Nephron progenitor cell (in vitro differentiated cells): ENCODE results near the gene HS6ST3.

ENCODE experiments used
- DNase-seq: peaks from one replicate; pipeline ENCODE4 v3.0.0; 2021
- H3K27ac Mint-ChIP-seq: 2 replicates; pipeline ENCODE4 v1.8.0; 2021; ENCODE audit warnings: mild to moderate bottlenecking, moderate library complexity, mixed read lengths
- H3K27me3 Mint-ChIP-seq: 2 replicates; pipeline ENCODE4 v1.8.0; 2021; ENCODE audit warnings: mild to moderate bottlenecking, low read depth, mixed read lengths; ENCODE audit not compliant: poor library complexity
- H3K36me3 Mint-ChIP-seq: 2 replicates; pipeline ENCODE4 v1.8.0; 2021; ENCODE audit warnings: low read depth, mixed read lengths
- H3K4me1 Mint-ChIP-seq: 2 replicates; pipeline ENCODE4 v1.8.0; 2021; ENCODE audit warnings: mixed read lengths
- H3K4me3 Mint-ChIP-seq: 2 replicates; pipeline ENCODE4 v1.8.0; 2021; ENCODE audit warnings: mild to moderate bottlenecking, moderate library complexity, mixed read lengths
- H3K9me3 Mint-ChIP-seq: 2 replicates; pipeline ENCODE4 v1.8.0; 2021; ENCODE audit warnings: mild to moderate bottlenecking, moderate library complexity, mixed read lengths
- TF ChIP-seq, protein P1 (sequence below): fragments of 200-600 bp; sonication (generic); IDR thresholded peaks from 2 replicates; pipeline ENCODE4 v1.5.0; 2021; ENCODE audit warnings: antibody characterized with exemption

Gene HS6ST3

DNA sequence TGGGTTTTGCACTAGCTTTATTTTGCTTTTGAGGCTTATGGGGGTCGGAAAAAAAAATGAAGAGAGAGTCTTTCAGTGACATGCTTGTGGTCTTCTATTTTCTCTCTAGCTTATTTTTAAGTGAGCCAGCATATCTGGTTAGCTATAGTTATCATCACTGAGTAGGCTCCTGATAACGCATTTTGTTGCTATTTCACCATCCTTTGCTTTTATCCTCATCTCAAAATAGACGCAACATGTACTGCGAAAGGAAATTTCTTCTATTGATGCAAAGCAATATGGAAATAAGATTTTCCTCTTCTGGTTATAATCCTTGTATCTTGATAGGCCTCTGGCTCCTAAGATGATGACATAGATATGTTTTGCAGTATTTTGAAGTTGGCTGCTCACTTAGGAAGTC, 630.5 kb downstream of the HS6ST3 start:
- no peak overlapping the region for H3K4me3 Mint-ChIP-seq
- no peaks in the 10 kb centered on the region for H3K27me3 Mint-ChIP-seq

DNA sequence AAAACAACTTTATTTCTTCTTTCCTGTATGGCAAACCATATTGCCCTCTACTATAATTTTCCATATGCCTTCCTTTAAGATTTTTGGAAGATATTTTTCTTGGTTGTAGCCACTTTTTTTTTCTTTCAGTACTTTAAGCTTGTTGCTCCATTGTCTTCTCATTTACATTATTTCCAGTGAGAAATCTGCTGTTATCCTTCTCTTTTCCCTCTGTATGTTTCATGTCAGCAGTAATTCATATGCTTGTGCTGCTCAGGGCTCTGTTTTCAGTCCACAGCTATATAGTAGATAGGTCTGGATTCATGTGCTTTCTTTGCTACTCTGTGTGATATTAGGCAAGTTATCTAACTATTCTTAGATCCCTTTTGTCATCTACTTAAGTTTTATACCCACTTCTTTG, 636.7 kb downstream of the HS6ST3 start:
- peaks cover 18% of the 10 kb centered on the region for H3K9me3 Mint-ChIP-seq

More for the DNA sequence above, 630.5 kb downstream of the HS6ST3 start:
- TF ChIP-seq, protein P1, sequence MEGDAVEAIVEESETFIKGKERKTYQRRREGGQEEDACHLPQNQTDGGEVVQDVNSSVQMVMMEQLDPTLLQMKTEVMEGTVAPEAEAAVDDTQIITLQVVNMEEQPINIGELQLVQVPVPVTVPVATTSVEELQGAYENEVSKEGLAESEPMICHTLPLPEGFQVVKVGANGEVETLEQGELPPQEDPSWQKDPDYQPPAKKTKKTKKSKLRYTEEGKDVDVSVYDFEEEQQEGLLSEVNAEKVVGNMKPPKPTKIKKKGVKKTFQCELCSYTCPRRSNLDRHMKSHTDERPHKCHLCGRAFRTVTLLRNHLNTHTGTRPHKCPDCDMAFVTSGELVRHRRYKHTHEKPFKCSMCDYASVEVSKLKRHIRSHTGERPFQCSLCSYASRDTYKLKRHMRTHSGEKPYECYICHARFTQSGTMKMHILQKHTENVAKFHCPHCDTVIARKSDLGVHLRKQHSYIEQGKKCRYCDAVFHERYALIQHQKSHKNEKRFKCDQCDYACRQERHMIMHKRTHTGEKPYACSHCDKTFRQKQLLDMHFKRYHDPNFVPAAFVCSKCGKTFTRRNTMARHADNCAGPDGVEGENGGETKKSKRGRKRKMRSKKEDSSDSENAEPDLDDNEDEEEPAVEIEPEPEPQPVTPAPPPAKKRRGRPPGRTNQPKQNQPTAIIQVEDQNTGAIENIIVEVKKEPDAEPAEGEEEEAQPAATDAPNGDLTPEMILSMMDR = no peak
- H3K4me1 Mint-ChIP-seq = peaks cover 4% of the 10 kb centered on the region
- DNase-seq = no peak
- H3K36me3 Mint-ChIP-seq = no peaks in the 10 kb centered on the region
- no peak overlapping the region for H3K27ac Mint-ChIP-seq
- H3K9me3 Mint-ChIP-seq = no peaks in the 10 kb centered on the region

DNA sequence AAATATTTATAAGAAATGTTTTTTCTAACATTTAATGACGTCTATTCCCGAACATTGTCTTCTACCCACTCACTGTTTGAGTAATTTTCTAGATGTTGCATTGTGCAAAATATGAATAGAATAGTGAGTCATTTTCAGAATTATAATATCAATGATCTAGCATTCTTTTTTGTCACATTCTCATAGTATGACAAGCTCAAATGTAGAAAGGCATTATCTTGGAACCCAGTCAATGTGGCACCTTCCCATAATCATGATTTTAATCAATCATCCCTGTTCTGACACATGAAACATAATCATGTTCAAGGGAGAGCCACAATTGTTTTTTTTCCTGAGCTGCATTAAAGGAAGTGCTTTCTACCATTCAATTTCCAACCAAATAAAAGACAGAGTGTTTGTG, 638.6 kb downstream of the HS6ST3 start:
- no peak for DNase-seq
- Mint-ChIP-seq H3K27me3 (peaks cover 3% of the 10 kb centered on the region), H3K36me3 (no peaks in the 10 kb centered on the region), H3K4me3 (no peak overlapping the region), H3K27ac (no peak overlapping the region), H3K4me1 (no peaks in the 10 kb centered on the region), H3K9me3 (peaks cover 18% of the 10 kb centered on the region)
- TF ChIP-seq, protein P1 = no peak

More for the DNA sequence above, 636.7 kb downstream of the HS6ST3 start:
- Mint-ChIP-seq H3K4me3 (no peak overlapping the region), H3K36me3 (no peaks in the 10 kb centered on the region), H3K4me1 (no peaks in the 10 kb centered on the region), H3K27ac (no peak overlapping the region), H3K27me3 (peaks cover 3% of the 10 kb centered on the region)
- TF ChIP-seq, protein P1 = no peak
- DNase-seq = no peak

DNA sequence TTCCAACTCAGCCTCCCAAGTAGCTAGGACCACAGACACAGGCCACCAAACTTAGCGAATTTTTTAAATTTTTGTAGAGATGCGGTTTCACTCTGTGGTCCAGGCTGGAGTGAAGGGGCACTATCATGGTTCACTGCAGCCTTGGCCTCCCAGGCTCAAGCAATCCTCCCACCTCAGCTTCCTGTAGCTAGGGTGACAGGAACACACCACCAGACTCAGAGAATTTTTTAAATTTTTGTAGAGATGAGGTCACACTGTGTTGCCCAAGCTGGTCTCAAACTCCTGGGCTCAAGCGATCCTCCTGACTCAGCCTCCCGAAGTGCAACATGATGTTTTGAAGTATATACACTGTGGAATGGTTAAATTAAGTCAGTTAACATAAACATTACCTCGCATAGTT, 640.8 kb downstream of the HS6ST3 start:
- no peaks in the 10 kb centered on the region for H3K36me3 Mint-ChIP-seq
- DNase-seq = no peak
- H3K4me1 Mint-ChIP-seq = no peaks in the 10 kb centered on the region
- H3K9me3 Mint-ChIP-seq = peaks cover 18% of the 10 kb centered on the region
- H3K27ac Mint-ChIP-seq = no peak overlapping the region
- no peak overlapping the region for H3K4me3 Mint-ChIP-seq
- peaks cover 3% of the 10 kb centered on the region for H3K27me3 Mint-ChIP-seq
- TF ChIP-seq, protein P1 = no peak

DNA sequence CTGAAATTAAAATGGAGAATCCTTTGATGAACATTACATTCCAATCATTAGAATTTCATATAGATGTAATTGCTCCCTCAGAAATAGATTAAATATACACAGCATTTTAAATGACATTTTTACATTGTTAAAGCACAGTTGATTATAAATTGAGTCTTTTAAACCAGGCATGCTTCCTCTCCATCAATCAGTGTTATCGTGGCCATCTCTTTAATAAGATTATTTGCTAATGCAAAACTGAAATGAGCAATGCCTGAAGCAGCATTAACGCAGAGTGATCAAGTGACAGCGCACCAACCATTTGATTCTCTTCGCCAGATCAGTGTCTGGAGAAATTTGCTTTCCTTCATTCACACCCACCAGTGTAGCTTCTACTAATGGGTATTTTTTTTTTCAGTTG, 644.6 kb downstream of the HS6ST3 start:
- no peak for DNase-seq
- Mint-ChIP-seq H3K4me3 (no peak overlapping the region), H3K27ac (no peak overlapping the region), H3K9me3 (no peaks in the 10 kb centered on the region), H3K27me3 (no peaks in the 10 kb centered on the region), H3K36me3 (no peaks in the 10 kb centered on the region), H3K4me1 (no peaks in the 10 kb centered on the region)
- TF ChIP-seq, protein P1 = no peak

DNA sequence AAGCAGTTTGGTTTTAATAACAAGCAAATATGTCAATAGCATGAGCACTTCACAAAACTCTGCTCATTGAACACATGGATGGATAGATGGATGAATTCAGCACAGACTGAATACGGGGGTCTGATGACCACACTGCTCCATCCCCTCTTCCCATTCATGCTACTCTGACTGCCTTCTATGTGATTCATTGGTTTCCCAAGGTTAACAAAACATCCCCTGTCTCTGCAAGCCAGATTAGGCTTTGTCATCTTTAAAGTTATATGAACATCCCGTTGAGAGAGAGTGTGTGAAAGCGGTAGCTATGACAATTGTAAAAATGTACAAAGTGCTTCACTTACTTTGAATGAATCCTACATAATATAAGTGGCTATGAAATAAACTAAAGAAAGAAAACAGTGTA, 651.9 kb downstream of the HS6ST3 start:
- Mint-ChIP-seq H3K4me1 (peaks cover 4% of the 10 kb centered on the region), H3K4me3 (no peak overlapping the region), H3K27me3 (no peaks in the 10 kb centered on the region), H3K27ac (no peak overlapping the region), H3K36me3 (no peaks in the 10 kb centered on the region), H3K9me3 (no peaks in the 10 kb centered on the region)
- DNase-seq = no peak
- TF ChIP-seq, protein P1 = no peak
